Hematopoietic multipotent progenitor cell treated with erythropoietin and hydrocortisone succinate and interleukin-3 and kit ligand, for 8 days (in vitro differentiated cells): ENCODE data around the gene TAPT1.
"Not testable (repeated sequence)": the region's sequence is repeated elsewhere in the genome, so short reads cannot be mapped to it uniquely, and the experiment has no call there.

Experiments used
- DNase-seq: peaks from one replicate; pipeline ENCODE4 v3.0.0-alpha.2; 2015

TAPT1 gene

GRCh38 chr4:16169490-16169889 lies 56.8 kb downstream of the TAPT1 start:
- DNase-seq = no peak

- DNase-seq = no peak
Measured at GRCh38 chr4:16168710-16169388, 57.4 kb downstream of the TAPT1 start.

GRCh38 chr4:16168144-16168543 lies 58.1 kb downstream of the TAPT1 start:
- DNase-seq = no peak

GRCh38 chr4:16165931-16166330 lies 60.3 kb downstream of the TAPT1 start:
- no peak for DNase-seq

- no peak for DNase-seq
Measured at GRCh38 chr4:16162891-16163290, 63.4 kb downstream of the TAPT1 start.

- DNase-seq = no peak
Measured at GRCh38 chr4:16161851-16162408, 64.3 kb downstream of the TAPT1 start.

- DNase-seq = peak; percentile 24
Measured at GRCh38 chr4:16160457-16160856, 65.8 kb downstream of the TAPT1 start.

GRCh38 chr4:16159286-16159685 lies 67.0 kb downstream of the TAPT1 start:
- no peak for DNase-seq

- no peak for DNase-seq
Measured at GRCh38 chr4:16158504-16158852, 67.8 kb downstream of the TAPT1 start.

- DNase-seq = no peak
Measured at GRCh38 chr4:16157609-16158503, 68.4 kb downstream of the TAPT1 start.

- DNase-seq = no peak
Measured at GRCh38 chr4:16155528-16156169, 70.6 kb downstream of the TAPT1 start.

GRCh38 chr4:16154451-16154850 lies 71.8 kb downstream of the TAPT1 start:
- no peak for DNase-seq

- no peak for DNase-seq
Measured at GRCh38 chr4:16150716-16151115, 75.6 kb downstream of the TAPT1 start.

GRCh38 chr4:16144913-16145312 lies 81.4 kb downstream of the TAPT1 start:
- DNase-seq = not testable (repeated sequence)

GRCh38 chr4:16142598-16143310 lies 83.5 kb downstream of the TAPT1 start:
- no peak for DNase-seq

GRCh38 chr4:16140879-16141249 lies 85.4 kb downstream of the TAPT1 start:
- no peak for DNase-seq

GRCh38 chr4:16140231-16140878 lies 85.9 kb downstream of the TAPT1 start:
- DNase-seq = no peak

- peak; percentile 57 for DNase-seq
Measured at GRCh38 chr4:16139066-16139945, 87.0 kb downstream of the TAPT1 start.

- DNase-seq = no peak
Measured at GRCh38 chr4:16136827-16137226, 89.4 kb downstream of the TAPT1 start.

GRCh38 chr4:16136311-16136710 lies 90.0 kb downstream of the TAPT1 start:
- no peak for DNase-seq

- no peak for DNase-seq
Measured at GRCh38 chr4:16133406-16133805, 92.9 kb downstream of the TAPT1 start.
